HG03432 (cell line): ENCODE data around the gene ULK4.
"Not testable (repeated sequence)": the region's sequence is repeated elsewhere in the genome, so short reads cannot be mapped to it uniquely, and the experiment has no call there.

Experiments
- ATAC-seq: cut with Tn5 transposase; IDR thresholded peaks from one replicate; pipeline ENCODE4 v1.9.1; 2021; ENCODE audit warnings: mild to moderate bottlenecking, moderate library complexity; ENCODE audit not compliant: unreplicated experiment

Gene ULK4

GRCh38 chr3:41583014-41583413 is 378.9 kb downstream of the ULK4 start:
- ATAC-seq = no peak

- peak; percentile 99 for ATAC-seq
Measured at GRCh38 chr3:41581700-41582099, 380.2 kb downstream of the ULK4 start.

GRCh38 chr3:41580274-41580959 is 381.5 kb downstream of the ULK4 start:
- ATAC-seq = no peak

- no peak for ATAC-seq
Measured at GRCh38 chr3:41579861-41580260, 382.0 kb downstream of the ULK4 start.

- ATAC-seq = no peak
Measured at GRCh38 chr3:41578798-41579197, 383.1 kb downstream of the ULK4 start.

GRCh38 chr3:41575724-41576123 is 386.2 kb downstream of the ULK4 start:
- no peak for ATAC-seq

- ATAC-seq = no peak
Measured at GRCh38 chr3:41574900-41575299, 387.0 kb downstream of the ULK4 start.

- no peak for ATAC-seq
Measured at GRCh38 chr3:41573591-41573990, 388.3 kb downstream of the ULK4 start.

- no peak for ATAC-seq
Measured at GRCh38 chr3:41572092-41572491, 389.8 kb downstream of the ULK4 start.

GRCh38 chr3:41569632-41570305 is 392.1 kb downstream of the ULK4 start:
- ATAC-seq = no peak

- no peak for ATAC-seq
Measured at GRCh38 chr3:41565948-41566514, 395.9 kb downstream of the ULK4 start.

- ATAC-seq = no peak
Measured at GRCh38 chr3:41565003-41565402, 396.9 kb downstream of the ULK4 start.

- not testable (repeated sequence) for ATAC-seq
Measured at GRCh38 chr3:41556245-41556644, 405.7 kb downstream of the ULK4 start.

- no peak for ATAC-seq
Measured at GRCh38 chr3:41532976-41533375, 428.9 kb downstream of the ULK4 start.

GRCh38 chr3:41526995-41527573 is 434.8 kb downstream of the ULK4 start:
- ATAC-seq = no peak

- ATAC-seq = peak; percentile 46
Measured at GRCh38 chr3:41525303-41526064, 436.4 kb downstream of the ULK4 start.

- ATAC-seq = no peak
Measured at GRCh38 chr3:41523897-41524296, 438.0 kb downstream of the ULK4 start.

GRCh38 chr3:41522612-41523011 is 439.3 kb downstream of the ULK4 start:
- peak; percentile 73 for ATAC-seq

GRCh38 chr3:41521010-41521655 is 440.8 kb downstream of the ULK4 start:
- no peak for ATAC-seq

GRCh38 chr3:41519746-41520145 is 442.2 kb downstream of the ULK4 start:
- ATAC-seq = no peak

GRCh38 chr3:41518626-41519025 is 443.3 kb downstream of the ULK4 start:
- no peak for ATAC-seq
